Activated CD8-positive, alpha-beta T cell treated with anti-CD3 and anti-CD28 coated beads for 36 hours (primary cell): ENCODE measurements around the gene USP10. TPM values are rescaled to one million over a fixed set of nuclear protein-coding genes. Genes with fewer than 3 reads are reported as not detected.

Experiments
- ATAC-seq: fragments of 200-7000 bp; cut with Tn5 transposase; one replicate; pipeline ENCODE4 v1.10.0; 2021; ENCODE audit warnings: mild to moderate bottlenecking, moderate library complexity
- CTCF ChIA-PET: fragments of 350-600 bp; sonication (Branson Sonifier 250); formaldehyde crosslinking; loops from one replicate; lab custom pipeline; 2021; ENCODE audit warnings: antibody characterized with exemption; lab: Charles Lee
- POLR2A ChIA-PET: fragments of 350-600 bp; sonication (Branson Sonifier 250); formaldehyde crosslinking; loops from one replicate; lab custom pipeline; 2021; ENCODE audit warnings: antibody characterized with exemption; lab: Charles Lee
- DNase-seq: peaks from one replicate; pipeline ENCODE4 v3.0.0-alpha.2; 2020
- H3K27ac Mint-ChIP-seq: one replicate; pipeline ENCODE4 v1.8.0; 2021; ENCODE audit warnings: mild to moderate bottlenecking, mixed read lengths
- H3K27me3 Mint-ChIP-seq: one replicate; pipeline ENCODE4 v1.8.0; 2021; ENCODE audit warnings: mixed read lengths
- H3K36me3 Mint-ChIP-seq: one replicate; pipeline ENCODE4 v1.8.0; 2021; ENCODE audit warnings: low read depth, mixed read lengths
- H3K4me1 Mint-ChIP-seq: one replicate; pipeline ENCODE4 v1.8.0; 2021; ENCODE audit warnings: low read depth, mixed read lengths
- H3K4me3 Mint-ChIP-seq: one replicate; pipeline ENCODE4 v1.8.0; 2021; ENCODE audit warnings: mild to moderate bottlenecking, moderate library complexity, mixed read lengths
- H3K9me3 Mint-ChIP-seq: one replicate; pipeline ENCODE4 v1.8.0; 2021; ENCODE audit warnings: mixed read lengths
- CTCF ChIP-seq: fragments of 200-600 bp; IDR thresholded peaks from one replicate; pipeline ENCODE4 v1.8.0; 2022; ENCODE audit warnings: antibody characterized with exemption, mild to moderate bottlenecking
- intact Hi-C: fragments of 100-400 bp; cut with micrococcal nuclease; formaldehyde crosslinking; loops from one replicate; pipeline ENCODE4 v1.10.0; 2022
- total RNA-seq, 2 experiments: library from RNA; stranded (reverse); gene quantifications; one replicate each; pipeline ENCODE4 v1.2.3, GENCODE V29; 2021

Gene USP10
- total RNA-seq, 2 experiments from 2014 or later, result 116 TPM

- H3K9me3 Mint-ChIP-seq, result no peaks in the 10 kb centered on the region
- intact Hi-C loops, result no loop called here
- H3K27me3 Mint-ChIP-seq, result no peaks in the 10 kb centered on the region
- TF ChIP-seq CTCF, result no peak
- CTCF ChIA-PET, result interaction anchor here (1.2 to 9.3 kb wide), 9 partner anchors 11 to 231 kb away, joined by 3 to 151 read pairs (median 27); no protein-coding TSS in a partner anchor
- POLR2A ChIA-PET, result no interaction called here
- H3K4me1 Mint-ChIP-seq, result peaks cover 58% of the 10 kb centered on the region
- no peak overlapping the region for H3K4me3 Mint-ChIP-seq
- peaks cover 45% of the 10 kb centered on the region for H3K36me3 Mint-ChIP-seq
- ATAC-seq (no peak), DNase-seq (no peak)
- H3K27ac Mint-ChIP-seq, result no peak overlapping the region
These were observed 40.9 kb downstream of the USP10 start for GRCh38 chr16:84740596-84741116.

- ATAC-seq (peak; percentile 63), DNase-seq (peak; percentile 38)
- intact Hi-C loops, result no loop called here
- POLR2A ChIA-PET, result no interaction called here
- TF ChIP-seq CTCF, result no peak
- Mint-ChIP-seq H3K4me1 (peaks cover 51% of the 10 kb centered on the region), H3K27me3 (no peaks in the 10 kb centered on the region), H3K27ac (peak overlapping the region; percentile 79), H3K4me3 (no peak overlapping the region), H3K9me3 (no peaks in the 10 kb centered on the region), H3K36me3 (peaks cover 39% of the 10 kb centered on the region)
- CTCF ChIA-PET, result interaction anchor here (1.2 to 9.3 kb wide), 7 partner anchors 11 to 230 kb away, joined by 3 to 151 read pairs (median 50); no protein-coding TSS in a partner anchor
These were observed 41.6 kb downstream of the USP10 start for GRCh38 chr16:84741340-84741830.

- Mint-ChIP-seq H3K4me3 (no peak overlapping the region), H3K27me3 (no peaks in the 10 kb centered on the region), H3K36me3 (peaks cover 41% of the 10 kb centered on the region), H3K9me3 (no peaks in the 10 kb centered on the region), H3K4me1 (peaks cover 43% of the 10 kb centered on the region), H3K27ac (peak overlapping the region; percentile 67)
- TF ChIP-seq CTCF, result no peak
- no peak for ATAC-seq
- intact Hi-C loops, result no loop called here
- CTCF ChIA-PET, result interaction anchor here (1.3 to 9.3 kb wide), 4 partner anchors 9 to 228 kb away, joined by 3 to 151 read pairs (median 72); no protein-coding TSS in a partner anchor
- no peak for DNase-seq
- POLR2A ChIA-PET, result no interaction called here
These were observed 42.9 kb downstream of the USP10 start for GRCh38 chr16:84742641-84743092.

GRCh38 chr16:84746231-84746630 lies 46.4 kb downstream of the USP10 start:
- intact Hi-C loops, result no loop called here
- Mint-ChIP-seq H3K27ac (no peak overlapping the region), H3K4me3 (no peak overlapping the region)

More at GRCh38 chr16:84746231-84746630, 46.4 kb downstream of the USP10 start:
- DNase-seq, result no peak
- no peaks in the 10 kb centered on the region for H3K9me3 Mint-ChIP-seq
- H3K4me1 Mint-ChIP-seq, result peaks cover 38% of the 10 kb centered on the region
- H3K36me3 Mint-ChIP-seq, result peaks cover 31% of the 10 kb centered on the region
- ChIA-PET POLR2A (no interaction called here), CTCF (interaction anchor here (0.9 to 2.7 kb wide), 9 partner anchors 8 to 251 kb away, joined by 3 to 30 read pairs (median 5); no protein-coding TSS in a partner anchor)
- no peaks in the 10 kb centered on the region for H3K27me3 Mint-ChIP-seq
- no peak for ATAC-seq
- no peak for TF ChIP-seq CTCF
